SK-N-MC (cell line): Measurements from ENCODE around the gene DUS1L.

Experiments
- EZH2 ChIP-seq: fragments of 200-600 bp; sonication (generic); IDR thresholded peaks from one replicate; pipeline ENCODE4 v1.6.1; 2017; ENCODE audit warnings: antibody characterized with exemption
- POLR2AphosphoS5 ChIP-seq: IDR thresholded peaks from 2 replicates; pipeline ENCODE4 v1.6.1; 2012; ENCODE audit warnings: mild to moderate bottlenecking, low read depth, low read length, borderline replicate concordance

DNA sequence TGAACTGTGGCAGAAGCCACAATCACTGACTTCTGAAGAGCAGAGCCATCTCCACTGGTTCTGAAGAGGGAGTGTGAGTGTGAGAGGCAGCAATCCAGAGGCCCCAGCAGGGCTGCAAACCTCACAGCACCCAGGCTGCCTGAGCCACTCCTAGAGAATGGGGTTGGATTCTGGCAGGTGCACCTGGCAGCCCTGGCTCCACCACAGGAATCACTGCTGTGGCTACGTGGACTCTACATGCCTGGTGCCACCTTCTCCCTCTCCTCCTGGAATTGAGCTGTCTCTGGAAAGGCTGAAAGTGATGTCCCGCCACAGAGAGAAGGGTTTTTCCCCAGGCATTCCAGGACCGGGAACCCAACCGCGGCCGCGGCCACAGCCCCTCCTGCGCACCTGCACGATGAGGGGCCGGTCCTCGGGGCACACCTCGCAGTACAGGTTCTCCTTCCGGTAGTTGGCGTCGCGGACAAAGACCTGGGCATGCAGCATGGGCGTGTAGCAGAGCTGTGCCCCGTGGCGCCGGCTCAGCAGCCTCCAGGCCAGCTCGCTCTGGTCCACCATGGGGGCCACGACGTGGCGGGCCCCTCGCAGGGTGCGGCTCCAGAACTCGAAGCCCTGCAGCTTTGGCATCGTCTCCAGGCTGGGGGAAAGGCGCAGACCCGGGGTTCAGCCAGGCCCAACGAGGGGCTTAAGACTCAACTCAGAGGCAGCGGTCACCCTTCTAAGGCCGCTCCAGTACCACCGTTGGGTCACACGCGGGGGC, 991 bp downstream of the DUS1L start:
- TF ChIP-seq POLR2AphosphoS5 (no peak), EZH2 (no peak)
